Endothelial cell (in vitro differentiated cells): ENCODE results near the gene C1QTNF12. TPM values are rescaled to one million over a fixed set of nuclear protein-coding genes. Genes with fewer than 3 reads are reported as not detected.
A peak's percentile ranks its signal among the peaks of the same experiment; 100 is the strongest.

Source experiments
- DNase-seq: peaks from one replicate; pipeline ENCODE4 v3.0.0; 2021; ENCODE audit warnings: low spot score
- H3K27ac Mint-ChIP-seq: one replicate; pipeline ENCODE4 v1.8.0; 2021; ENCODE audit warnings: mixed read lengths, inconsistent platforms; ENCODE audit not compliant: unreplicated experiment
- H3K27me3 Mint-ChIP-seq: one replicate; pipeline ENCODE4 v1.8.0; 2021; ENCODE audit warnings: mild to moderate bottlenecking, moderate library complexity, mixed read lengths, inconsistent platforms; ENCODE audit not compliant: unreplicated experiment
- H3K36me3 Mint-ChIP-seq: one replicate; pipeline ENCODE4 v1.8.0; 2021; ENCODE audit warnings: mild to moderate bottlenecking, low read depth, mixed read lengths, inconsistent platforms; ENCODE audit not compliant: unreplicated experiment
- H3K4me1 Mint-ChIP-seq: one replicate; pipeline ENCODE4 v1.8.0; 2021; ENCODE audit warnings: mild to moderate bottlenecking, mixed read lengths, inconsistent platforms; ENCODE audit not compliant: unreplicated experiment
- H3K4me3 Mint-ChIP-seq: one replicate; pipeline ENCODE4 v1.8.0; 2021; ENCODE audit warnings: mild to moderate bottlenecking, mixed read lengths, inconsistent platforms; ENCODE audit not compliant: unreplicated experiment
- H3K9me3 Mint-ChIP-seq: one replicate; pipeline ENCODE4 v1.8.0; 2021; ENCODE audit warnings: mixed read lengths, inconsistent platforms; ENCODE audit not compliant: unreplicated experiment
- CTCF ChIP-seq: fragments of 200-600 bp; sonication (generic); IDR thresholded peaks from one replicate; pipeline ENCODE4 v1.5.0; 2021; ENCODE audit warnings: antibody characterized with exemption; ENCODE audit not compliant: unreplicated experiment
- total RNA-seq: library from RNA; stranded (reverse); fragmentation: NEBNext Ultra II Directional; extraction: Animal tissue kit (Norgen Biotek cat#: 25700); gene quantifications from one replicate; pipeline ENCODE4 v1.2.1, GENCODE V29; 2021; ENCODE audit not compliant: unreplicated experiment

C1QTNF12 gene
- total RNA-seq, 1 donor from 2014 or later: 0.69 TPM

GRCh38 chr1:1226566-1227362 lies 19.8 kb downstream of the C1QTNF12 start:
- Mint-ChIP-seq H3K4me1 (peaks cover 19% of the 10 kb centered on the region), H3K27ac (no peak overlapping the region), H3K36me3 (peaks cover 24% of the 10 kb centered on the region), H3K27me3 (peaks cover 12% of the 10 kb centered on the region), H3K4me3 (no peak overlapping the region), H3K9me3 (no peaks in the 10 kb centered on the region)
- TF ChIP-seq CTCF: no peak
- DNase-seq: no peak

GRCh38 chr1:1225913-1226312 lies 20.6 kb downstream of the C1QTNF12 start:
- H3K9me3 Mint-ChIP-seq: no peaks in the 10 kb centered on the region
- no peak for TF ChIP-seq CTCF
- peak overlapping the region; percentile 29 for H3K4me3 Mint-ChIP-seq
- peak overlapping the region; percentile 49 for H3K27ac Mint-ChIP-seq
- peaks cover 16% of the 10 kb centered on the region for H3K4me1 Mint-ChIP-seq
- H3K36me3 Mint-ChIP-seq: peaks cover 27% of the 10 kb centered on the region
- H3K27me3 Mint-ChIP-seq: peaks cover 9% of the 10 kb centered on the region
- no peak for DNase-seq

GRCh38 chr1:1225238-1225845 lies 21.2 kb downstream of the C1QTNF12 start:
- Mint-ChIP-seq H3K36me3 (peaks cover 27% of the 10 kb centered on the region), H3K27me3 (peaks cover 12% of the 10 kb centered on the region), H3K4me1 (peaks cover 12% of the 10 kb centered on the region), H3K27ac (peak overlapping the region; percentile 49), H3K4me3 (peak overlapping the region; percentile 29), H3K9me3 (no peaks in the 10 kb centered on the region)
- TF ChIP-seq CTCF: no peak
- DNase-seq: no peak

- Mint-ChIP-seq H3K4me3 (no peak overlapping the region), H3K9me3 (no peaks in the 10 kb centered on the region), H3K27ac (no peak overlapping the region), H3K4me1 (peaks cover 7% of the 10 kb centered on the region), H3K36me3 (peaks cover 21% of the 10 kb centered on the region), H3K27me3 (peaks cover 7% of the 10 kb centered on the region)
- DNase-seq: no peak
- TF ChIP-seq CTCF: no peak
These were observed 22.6 kb downstream of the C1QTNF12 start for GRCh38 chr1:1223891-1224290.

GRCh38 chr1:1223321-1223720 lies 23.2 kb downstream of the C1QTNF12 start:
- Mint-ChIP-seq H3K27ac (no peak overlapping the region), H3K9me3 (no peaks in the 10 kb centered on the region), H3K4me1 (peaks cover 7% of the 10 kb centered on the region), H3K36me3 (peaks cover 21% of the 10 kb centered on the region), H3K27me3 (peaks cover 5% of the 10 kb centered on the region), H3K4me3 (no peak overlapping the region)
- TF ChIP-seq CTCF: no peak
- DNase-seq: no peak
